Transverse colon (tissue), 4 donors: ENCODE data around the gene CD3D. TPM values are rescaled to one million over a fixed set of nuclear protein-coding genes. Genes with fewer than 3 reads are reported as not detected.

Source experiments
- DNase-seq: peaks from one replicate; pipeline ENCODE4 v3.0.0-alpha.2; 2019
- H3K27ac ChIP-seq, 4 donors: fragments of 200-600 bp; sonication (generic); 2 replicates each; pipeline ENCODE4 v1.5.1; 2016 to 2018; ENCODE audit warnings: inconsistent platforms in 4 of 4
- H3K27me3 ChIP-seq: fragments of 200-600 bp; sonication (generic); 2 replicates; pipeline ENCODE4 v1.5.1; 2017; ENCODE audit warnings: inconsistent platforms
- H3K36me3 ChIP-seq, 4 donors: fragments of 200-600 bp; sonication (generic); 2 replicates each; pipeline ENCODE4 v1.5.1; 2017 to 2019; ENCODE audit warnings: inconsistent platforms in 4 of 4
- H3K4me1 ChIP-seq, 4 donors: fragments of 200-600 bp; sonication (generic); 2 replicates each; pipeline ENCODE4 v1.5.1; 2017 to 2020; ENCODE audit warnings: inconsistent platforms in 4 of 4
- H3K4me3 ChIP-seq, 4 donors: fragments of 200-600 bp; sonication (generic); 1 replicate in 1 of 4; 2 replicates in 3 of 4; pipeline versions ENCODE4 v1.5.1 to v1.6.1; 2017 to 2019; ENCODE audit warnings: inconsistent platforms in 4 of 4
- H3K9me3 ChIP-seq, 2 donors: fragments of 200-600 bp; sonication (generic); 2 replicates each; pipeline ENCODE4 v1.5.1; 2017 to 2019; ENCODE audit warnings: inconsistent platforms in 2 of 2
- CTCF ChIP-seq, 5 experiments: fragments of 200-600 bp in 3 of 5; fragments of 450-650 bp in 2 of 5; sonication (generic) in 3 of 5; IDR thresholded peaks; 1 replicate in 2 of 5; 2 replicates in 3 of 5; pipeline ENCODE4 v1.5.1; 2016 to 2017; ENCODE audit warnings: antibody characterized with exemption in 5 of 5, inconsistent platforms in 3 of 5, mild to moderate bottlenecking in 2 of 5, moderate library complexity in 1 of 5
- EP300 ChIP-seq: sonication (generic); formaldehyde crosslinking; IDR thresholded peaks from one replicate; pipeline ENCODE4 v1.6.1; 2017; ENCODE audit warnings: antibody characterized with exemption, low read depth
- POLR2A ChIP-seq: fragments of 450-650 bp; IDR thresholded peaks from one replicate; pipeline ENCODE4 v1.6.1; 2016; ENCODE audit warnings: antibody characterized with exemption, mild to moderate bottlenecking, moderate library complexity
- POLR2AphosphoS5 ChIP-seq, 3 donors: sonication (generic); formaldehyde crosslinking; IDR thresholded peaks; one replicate each; pipeline ENCODE4 v1.6.1; 2016; ENCODE audit warnings: antibody characterized with exemption in 3 of 3
- WGBS, 2 donors: methylation state at CpG; one replicate each; pipeline ENCODE4 v1.1.5; 2018; ENCODE audit warnings: low coverage in 1 of 2; 5-methylcytosine and 5-hydroxymethylcytosine counted together
- in situ Hi-C, 4 donors: fragments of 200-750 bp; cut with MboI; loops; one replicate each; pipeline versions ENCODE4 v1.15.0 to v1.15.1; 2017; ENCODE audit warnings: low sequenced_read_pairs in 3 of 4, low pct_ligation_motif_present in 1 of 4, low pct_unique_long_range_greater_than_20kb in 1 of 4
- intact Hi-C: fragments of 100-400 bp; cut with DNase I; formaldehyde crosslinking; loops from one replicate; pipeline ENCODE4 v1.15.1; 2023; ENCODE audit warnings: low total_unique reads
- total RNA-seq, 4 donors: library from RNA; depleted of rRNA; stranded (reverse); fragments of >200 nt; gene quantifications; one replicate each; pipeline ENCODE4 v1.1.0, GENCODE V29; 2016

Gene CD3D
- total RNA-seq, 4 donors from 2014 or later, result 3.5 to 19.2 (median 15.3) TPM; not detected in 1

- no peak for DNase-seq
- Histone ChIP-seq H3K4me1 (no peaks in the 10 kb centered on the region), H3K27me3 (no peaks in the 10 kb centered on the region), H3K36me3 (peaks cover 0 to 85% (median 38%) of the 10 kb centered on the region in 4 donors), H3K9me3 (no peaks in the 10 kb centered on the region), H3K4me3 (no peak overlapping the region), H3K27ac (no peak overlapping the region)
- WGBS, 2 donors, result 75 to 96% methylated on average over 4 of the region's 4 CpGs
- intact Hi-C loops (no loop called here), in situ Hi-C loops (loop anchor here in 1 of 4 donors (10.0 kb wide), 1 partner anchor 115 kb away; no protein-coding TSS in a partner anchor)
- TF ChIP-seq POLR2A (no peak), EP300 (no peak), CTCF (IDR thresholded peaks at IDR 0.05) (no peak), POLR2AphosphoS5 (IDR thresholded peaks at IDR 0.05) (no peak)
Measured at GRCh38 chr11:118379497-118379896, 37.0 kb upstream of the CD3D start.

DNA sequence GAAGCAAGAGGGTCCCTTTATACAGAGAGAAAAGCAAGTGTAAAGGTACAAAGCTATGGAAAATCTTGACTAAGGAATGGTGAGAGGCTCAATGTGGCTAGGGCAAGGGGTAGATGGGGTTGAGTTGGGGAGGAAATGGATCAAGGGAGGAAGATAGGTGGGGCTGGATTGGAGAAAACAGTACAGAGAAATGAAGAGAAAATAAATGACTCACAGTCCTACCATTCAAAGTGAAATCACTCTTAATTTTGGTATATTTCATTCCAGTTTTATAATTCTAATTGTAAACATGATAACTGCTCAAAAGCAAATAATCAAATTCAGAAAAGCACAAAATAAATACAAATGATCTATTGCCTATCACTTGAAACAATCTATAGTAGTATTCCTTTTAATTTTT is 33.5 kb upstream of the CD3D start:
- peaks cover 0 to 85% (median 39%) of the 10 kb centered on the region in 4 donors for H3K36me3 ChIP-seq
- in situ Hi-C loops, result loop anchor here in 1 of 4 donors (10.0 kb wide), 1 partner anchor 119 kb away; no protein-coding TSS in a partner anchor

GRCh38 chr11:118374729-118375128 is 32.2 kb upstream of the CD3D start:
- WGBS, 2 donors, result 74 to 100% methylated on average over 1 to 3 of the region's 3 CpGs

More for the DNA sequence above, 33.5 kb upstream of the CD3D start:
- H3K4me1 ChIP-seq, result no peaks in the 10 kb centered on the region
- H3K27ac ChIP-seq, result no peak overlapping the region
- H3K4me3 ChIP-seq, result no peak overlapping the region
- TF ChIP-seq POLR2AphosphoS5 (IDR thresholded peaks at IDR 0.05), result no peak
- TF ChIP-seq EP300, result no peak
- no peak for TF ChIP-seq POLR2A
- TF ChIP-seq CTCF (IDR thresholded peaks at IDR 0.05), result no peak
- no peak for DNase-seq
- intact Hi-C loops, result no loop called here
- H3K9me3 ChIP-seq, result no peaks in the 10 kb centered on the region
- H3K27me3 ChIP-seq, result no peaks in the 10 kb centered on the region

GRCh38 chr11:118373871-118374270 is 31.4 kb upstream of the CD3D start:
- Histone ChIP-seq H3K4me1 (no peaks in the 10 kb centered on the region), H3K27ac (no peak overlapping the region), H3K36me3 (peaks cover 0 to 86% (median 45%) of the 10 kb centered on the region in 4 donors), H3K27me3 (no peaks in the 10 kb centered on the region), H3K4me3 (no peak overlapping the region), H3K9me3 (no peaks in the 10 kb centered on the region)
- DNase-seq, result no peak
- TF ChIP-seq EP300 (no peak), POLR2A (no peak)
- WGBS, 2 donors, result 88 to 91% methylated on average over 1 to 5 of the region's 5 CpGs
- intact Hi-C loops, result no loop called here
- in situ Hi-C loops, result loop anchor here in 3 of 4 donors (10.0 to 25.0 kb wide), 2 partner anchors 121 to 187 kb away; partner anchors contain the start of gene SCN2B (in 2 of the 3)

More at GRCh38 chr11:118374729-118375128, 32.2 kb upstream of the CD3D start:
- Histone ChIP-seq H3K4me3 (no peak overlapping the region), H3K36me3 (peaks cover 0 to 87% (median 41%) of the 10 kb centered on the region in 4 donors), H3K4me1 (no peaks in the 10 kb centered on the region), H3K9me3 (no peaks in the 10 kb centered on the region), H3K27me3 (no peaks in the 10 kb centered on the region), H3K27ac (no peak overlapping the region)
- TF ChIP-seq POLR2AphosphoS5 (IDR thresholded peaks at IDR 0.05) (no peak), CTCF (IDR thresholded peaks at IDR 0.05) (no peak), POLR2A (no peak), EP300 (no peak)
- in situ Hi-C loops (loop anchor here in 3 of 4 donors (10.0 to 25.0 kb wide), 2 partner anchors 120 to 187 kb away; partner anchors contain the start of gene SCN2B (in 2 of the 3)), intact Hi-C loops (no loop called here)
- DNase-seq, result no peak
